NCI-H2029 (cell line): ENCODE results near the gene MRPS18B.

Source experiments
- DNase-seq: peaks from one replicate; lab custom pipeline; 2025; lab: John Stamatoyannopoulos, UW

The MRPS18B gene

DNA sequence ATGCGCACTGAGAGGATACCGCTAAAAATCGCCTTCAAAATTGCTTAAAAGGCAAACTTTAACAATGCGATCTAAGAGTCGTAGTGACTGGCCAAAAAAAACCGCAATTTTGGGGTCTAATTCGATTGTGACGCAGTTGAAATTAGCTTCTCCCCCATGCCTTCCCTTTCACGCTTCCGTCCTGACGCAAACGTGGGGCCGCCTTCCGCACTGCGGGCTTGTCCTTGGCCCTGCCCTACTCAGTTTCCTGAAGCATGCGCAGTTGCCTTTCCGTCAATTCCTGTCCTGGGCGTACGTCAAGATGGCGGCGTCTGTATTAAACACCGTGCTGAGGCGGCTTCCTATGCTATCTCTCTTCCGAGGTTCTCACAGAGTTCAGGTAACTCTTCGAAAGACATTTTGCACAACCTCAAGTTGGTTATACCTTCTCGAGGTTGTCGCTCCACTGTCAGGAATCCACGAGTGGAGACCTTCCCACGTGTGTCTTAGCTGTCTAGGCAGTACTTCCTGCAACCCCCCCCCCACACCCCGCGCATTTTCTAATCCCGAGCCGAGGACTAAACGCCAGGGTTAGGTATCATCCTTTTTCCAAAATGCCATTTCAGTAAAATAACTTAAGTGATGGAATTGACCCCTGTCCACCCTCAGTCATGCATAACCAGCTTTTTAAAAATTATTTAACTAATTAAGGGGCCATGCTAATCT lies at the start of gene MRPS18B:
Gene MRPS18B, plus strand, starts transcription at position 276 of the 705 bp plus-strand sequence. Its CDS starts 26 bp downstream, at position 302.
- peak; percentile 95 for DNase-seq

DNA sequence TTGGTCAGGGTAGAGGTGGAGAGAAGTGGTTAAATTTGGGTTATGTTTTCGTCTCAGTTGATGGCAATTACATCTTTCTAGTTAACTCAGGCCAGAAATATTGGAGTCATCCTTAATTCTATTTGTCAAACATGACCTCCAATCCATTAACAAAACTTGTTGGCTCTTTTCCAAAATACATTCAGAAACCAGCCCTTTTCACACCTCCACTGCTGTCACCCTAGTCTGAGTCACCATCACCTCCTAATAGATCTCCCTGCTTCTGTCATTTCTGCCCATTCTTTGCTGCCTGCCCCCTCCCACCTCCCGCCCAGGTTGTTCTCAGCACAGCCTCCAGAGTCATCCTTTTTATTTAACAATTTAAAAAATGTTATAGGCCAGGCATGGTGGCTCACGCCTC lies 49.4 kb upstream of the MRPS18B start:
- peak; percentile 5 for DNase-seq

DNA sequence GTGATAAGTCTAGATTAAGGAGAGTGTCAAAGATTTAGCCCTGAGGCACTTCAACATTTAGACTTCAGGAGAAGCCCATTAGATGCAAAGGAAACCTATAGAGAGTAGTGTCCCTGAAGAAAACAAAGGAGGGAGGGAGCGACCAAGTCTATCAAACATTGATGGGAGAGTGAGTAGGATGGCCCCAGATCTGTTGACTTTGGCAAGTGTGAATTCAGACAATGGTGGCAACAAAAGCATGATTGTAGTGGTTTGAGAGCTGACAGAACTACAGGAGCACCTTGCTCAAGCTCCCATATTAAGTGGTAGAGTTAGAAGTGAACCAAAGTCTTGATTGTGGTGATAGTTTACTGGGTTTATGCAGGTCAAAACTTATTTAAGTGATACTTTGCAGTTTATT lies 47.4 kb upstream of the MRPS18B start:
- DNase-seq: no peak

DNA sequence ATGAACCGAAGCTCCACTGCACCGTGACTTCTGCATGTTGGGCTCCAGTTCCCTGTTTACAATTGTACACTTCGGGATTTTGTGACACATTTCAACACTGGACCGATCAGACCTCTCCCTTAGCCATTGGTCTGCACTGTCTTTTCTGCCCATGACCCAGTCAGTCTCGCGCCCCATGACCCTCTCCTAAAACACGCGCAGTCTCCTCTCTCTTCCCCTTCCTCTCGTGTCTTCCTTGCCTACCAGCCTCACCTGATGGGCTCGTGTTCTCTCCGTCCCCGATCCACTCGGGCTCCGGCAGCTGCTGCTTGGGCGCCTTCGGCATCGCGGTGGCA lies 46.9 kb upstream of the MRPS18B start:
- no peak for DNase-seq

DNA sequence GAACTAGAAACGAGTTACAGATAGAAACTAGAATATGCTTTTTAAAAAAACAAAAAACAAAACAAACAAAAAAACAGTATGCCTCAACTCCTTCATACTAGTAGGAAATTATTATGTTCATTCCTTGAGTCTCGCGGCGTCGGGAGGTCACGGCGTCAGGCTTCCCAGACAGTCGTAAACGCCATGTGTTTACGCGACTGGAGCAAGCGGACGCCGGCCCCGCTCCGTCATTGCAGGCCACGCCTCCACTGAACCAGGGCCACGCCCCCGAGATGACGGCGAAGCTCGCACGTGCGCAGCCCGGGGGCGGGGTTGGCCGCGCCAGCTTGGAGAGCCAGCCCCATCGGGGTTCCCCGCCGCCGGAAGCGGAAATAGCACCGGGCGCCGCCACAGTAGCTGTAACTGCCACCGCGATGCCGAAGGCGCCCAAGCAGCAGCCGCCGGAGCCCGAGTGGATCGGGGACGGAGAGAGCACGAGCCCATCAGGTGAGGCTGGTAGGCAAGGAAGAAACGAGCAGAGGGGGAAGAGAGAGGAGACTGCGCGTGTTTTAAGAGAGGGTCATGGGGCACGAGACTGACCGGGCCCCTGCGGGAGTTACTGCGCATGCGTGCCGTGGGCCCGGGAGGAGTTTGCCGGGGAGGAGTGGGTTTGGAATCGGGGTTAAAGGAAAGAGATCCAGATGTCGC lies 46.4 kb upstream of the MRPS18B start, which contains the start of gene ABCF1:
Gene ABCF1, plus strand, starts transcription at position 368 of the 687 bp plus-strand sequence. Its CDS starts 46 bp downstream, at position 414.
- peak; percentile 96 for DNase-seq

DNA sequence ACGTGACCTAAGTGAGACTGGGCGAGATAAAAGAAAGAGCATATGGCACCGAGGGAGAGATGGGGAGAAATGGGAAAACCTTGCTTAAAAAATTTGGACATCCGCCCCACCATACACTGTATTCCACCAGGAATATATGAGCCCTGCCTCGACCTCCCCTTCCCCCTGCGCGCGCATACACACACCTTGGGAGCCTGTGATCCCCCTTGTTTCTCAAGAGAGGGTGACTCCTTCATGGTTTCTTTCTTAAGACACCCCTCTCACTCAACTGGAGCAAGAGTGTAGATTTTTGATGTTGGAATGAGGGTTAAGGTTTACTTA lies 45.9 kb upstream of the MRPS18B start:
- no peak for DNase-seq

- no peak for DNase-seq
These were observed 45.5 kb upstream of the MRPS18B start for GRCh38 chr6:30572148-30572547.

DNA sequence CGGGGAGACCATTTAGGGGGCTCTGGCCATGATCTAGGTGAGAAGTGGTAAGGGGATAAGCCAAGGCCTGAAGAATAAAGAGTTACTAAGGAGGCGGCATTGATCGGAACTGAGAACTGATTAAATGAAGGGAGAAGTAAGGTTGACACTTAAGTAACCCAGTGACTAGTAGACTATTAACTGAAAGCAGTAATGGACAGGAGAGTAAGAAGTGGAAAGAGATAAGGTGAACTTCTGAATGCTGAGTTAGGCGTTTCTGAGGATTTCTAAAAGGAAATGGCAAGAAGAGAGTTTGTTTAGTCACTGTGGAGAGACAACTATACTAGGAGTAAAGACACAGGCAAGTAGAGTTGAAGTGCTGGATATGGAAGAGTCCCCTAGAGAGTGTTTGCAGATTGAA lies 44.5 kb upstream of the MRPS18B start:
- DNase-seq: no peak

DNA sequence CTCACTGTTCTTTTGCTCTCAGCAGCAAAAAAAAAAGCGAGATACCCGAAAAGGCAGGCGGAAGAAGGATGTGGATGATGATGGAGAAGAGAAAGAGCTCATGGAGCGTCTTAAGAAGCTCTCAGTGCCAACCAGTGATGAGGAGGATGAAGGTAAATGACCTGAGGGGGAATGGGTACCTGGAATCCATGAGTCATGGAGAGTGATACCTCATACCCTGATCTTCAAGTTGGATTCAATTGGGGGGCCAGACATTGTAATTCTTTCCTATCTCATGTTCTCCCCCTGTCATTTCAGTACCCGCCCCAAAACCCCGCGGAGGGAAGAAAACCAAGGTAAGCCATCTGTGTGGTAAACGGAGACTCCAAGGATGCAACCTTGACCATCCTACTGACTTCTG lies 39.6 kb upstream of the MRPS18B start:
- DNase-seq: no peak

DNA sequence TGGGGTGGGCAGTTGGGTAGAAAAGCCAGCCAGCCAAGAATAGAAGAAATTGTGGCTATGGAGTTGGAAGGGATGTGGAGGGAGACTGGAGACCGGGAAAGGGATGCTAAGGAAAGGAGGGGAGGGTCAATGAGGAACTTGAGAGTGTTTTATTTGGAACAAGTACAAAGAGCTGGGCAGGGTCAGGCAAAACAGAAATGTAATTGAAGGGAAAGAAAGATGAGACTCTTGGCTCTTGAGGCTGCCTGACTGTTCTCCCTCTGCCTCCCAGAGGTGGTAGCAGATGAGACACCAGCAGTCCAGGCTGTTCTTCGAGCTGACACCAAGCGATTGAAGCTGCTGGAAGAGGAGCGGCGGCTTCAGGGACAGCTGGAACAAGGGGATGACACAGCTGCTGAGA lies 33.7 kb upstream of the MRPS18B start:
- DNase-seq: no peak

- DNase-seq: no peak
These were observed 27.8 kb upstream of the MRPS18B start for GRCh38 chr6:30589754-30590358.

GRCh38 chr6:30590509-30590908 lies 27.1 kb upstream of the MRPS18B start:
- DNase-seq: no peak

- DNase-seq: no peak
These were observed 26.6 kb upstream of the MRPS18B start for GRCh38 chr6:30591008-30591407.

DNA sequence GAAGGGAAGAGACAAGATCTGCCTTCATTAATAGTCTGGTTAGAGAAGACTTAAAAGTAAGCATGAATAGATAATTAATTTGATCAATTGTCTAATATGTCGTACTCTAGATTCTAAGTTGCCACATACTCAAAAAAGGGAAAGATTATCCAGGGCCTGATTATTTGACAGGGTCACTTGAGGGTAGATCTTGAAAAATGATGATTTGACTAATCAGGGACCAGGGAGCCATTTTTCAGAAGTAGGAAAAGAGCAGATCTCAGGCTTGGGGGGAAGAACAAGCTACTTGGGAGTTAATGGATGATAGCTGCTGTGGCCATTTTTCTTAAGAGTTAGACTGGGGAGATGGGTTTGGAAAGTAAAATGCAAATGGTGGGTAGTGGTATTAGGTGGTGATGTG lies 25.4 kb upstream of the MRPS18B start:
- no peak for DNase-seq

DNA sequence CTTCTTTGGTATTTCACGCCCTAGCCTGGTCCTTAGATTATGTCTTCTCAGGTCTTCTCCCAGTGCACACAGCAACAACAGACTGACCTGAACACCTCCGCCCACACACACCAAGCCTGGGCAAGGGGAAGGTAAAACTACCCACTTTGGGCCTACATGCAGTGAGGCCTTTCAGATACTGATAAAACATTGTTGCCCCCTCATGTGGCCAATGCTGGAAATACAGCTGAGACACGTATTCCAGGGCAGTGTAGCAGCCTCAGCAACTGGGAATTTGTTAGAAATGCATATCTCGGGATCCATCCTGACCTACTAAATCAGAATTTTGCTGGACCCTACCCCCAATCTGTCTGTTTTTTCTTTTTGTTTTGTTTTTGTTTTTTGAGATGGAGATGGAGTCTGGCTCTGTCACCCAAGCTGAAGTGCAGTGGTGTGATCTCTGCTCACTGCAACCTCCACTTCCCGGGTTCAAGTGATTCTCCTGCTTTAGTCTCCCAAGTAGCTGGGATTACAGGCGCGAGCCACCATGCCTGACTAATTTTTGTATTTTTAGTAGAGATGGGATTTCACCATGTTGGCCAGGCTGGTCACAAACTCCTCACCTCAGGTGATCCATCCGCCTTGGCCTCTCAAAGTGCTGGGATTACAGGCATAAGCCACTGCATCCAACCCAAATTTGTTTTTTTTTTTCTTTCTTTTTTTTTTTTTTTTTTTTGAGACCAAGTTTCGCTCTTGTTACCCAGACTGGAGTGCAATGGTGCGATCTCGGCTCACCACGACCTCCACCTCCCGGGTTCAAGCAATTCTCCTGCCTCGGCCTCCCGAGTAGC lies 20.1 kb upstream of the MRPS18B start:
- peak; percentile 69 for DNase-seq

GRCh38 chr6:30598912-30599624 lies 18.6 kb upstream of the MRPS18B start:
- DNase-seq: no peak

DNA sequence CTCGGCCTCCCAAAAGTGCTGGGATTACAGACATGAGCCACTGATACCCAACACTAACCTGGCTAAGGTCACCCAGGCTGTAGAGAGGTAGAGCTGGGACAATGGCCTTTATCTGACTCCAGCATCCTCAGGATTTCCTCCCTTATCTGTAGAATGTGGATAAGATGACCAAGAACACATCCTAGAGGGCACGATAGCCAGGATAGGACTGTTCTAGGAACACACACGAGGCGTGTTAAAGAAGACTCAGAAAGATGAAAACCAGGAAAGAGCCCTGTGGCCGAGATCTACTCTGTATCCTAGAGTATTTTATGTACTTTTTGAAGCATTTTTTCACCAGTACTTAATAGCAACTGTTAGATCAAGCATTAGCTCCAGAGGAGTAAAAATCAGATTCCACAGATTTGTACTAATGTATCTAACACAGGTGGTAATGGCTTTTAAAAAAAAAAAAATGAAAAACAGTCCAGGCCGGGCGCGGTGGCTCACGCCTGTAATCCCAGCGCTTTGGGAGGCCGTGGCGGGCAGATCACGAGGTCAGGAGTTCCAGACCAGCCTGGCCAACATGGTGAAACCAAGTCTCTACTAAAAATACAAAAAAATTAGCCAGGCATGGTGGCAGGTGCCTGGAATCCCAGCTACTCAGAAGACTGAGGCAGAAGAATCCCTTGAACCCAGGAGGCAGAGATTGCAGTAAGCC lies 17.9 kb upstream of the MRPS18B start:
- no peak for DNase-seq

- DNase-seq: peak; percentile 8
These were observed 17.1 kb upstream of the MRPS18B start for GRCh38 chr6:30600451-30600961.

GRCh38 chr6:30601436-30601814 lies 16.2 kb upstream of the MRPS18B start:
- no peak for DNase-seq

DNA sequence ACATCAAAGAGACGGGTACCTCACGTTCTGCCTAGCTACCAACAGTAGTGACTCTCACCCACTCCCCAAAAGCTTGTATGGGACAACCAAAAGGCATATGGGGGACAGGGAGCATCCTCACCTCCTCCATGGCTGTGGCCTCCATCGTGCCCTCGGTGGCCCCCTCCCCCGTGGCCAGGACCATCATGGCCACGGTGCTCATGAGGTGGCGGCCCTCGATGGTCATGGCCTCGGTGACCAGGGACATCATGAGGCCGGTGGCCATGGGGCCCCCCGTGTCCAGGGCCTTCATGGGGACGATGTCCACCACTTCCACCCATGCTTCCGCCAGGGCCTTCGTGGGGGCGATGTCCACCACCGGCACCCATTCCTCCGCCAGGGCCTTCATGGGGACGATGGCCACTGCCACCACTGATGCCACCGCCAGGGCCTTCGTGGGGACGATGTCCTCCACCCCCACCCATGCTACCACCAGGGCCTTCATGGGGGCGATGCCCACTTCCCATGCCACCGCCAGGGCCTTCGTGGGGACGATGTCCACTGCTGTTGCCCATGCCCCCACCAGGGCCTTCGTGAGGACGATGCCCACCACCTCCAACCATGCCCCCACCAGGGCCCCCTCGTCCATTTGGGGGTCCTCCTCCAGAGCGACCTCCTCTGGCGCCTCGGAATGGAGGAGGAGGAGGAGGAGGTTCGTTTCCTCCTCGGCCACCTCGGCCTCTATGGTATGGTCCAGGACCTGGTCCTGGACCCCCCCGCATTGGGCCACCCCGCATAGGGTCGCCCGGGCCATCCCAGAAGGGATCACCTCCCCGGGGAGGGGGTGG lies 15.6 kb upstream of the MRPS18B start:
- DNase-seq: no peak
